Adrenal gland (tissue), 12 donors: ENCODE measurements around the gene EFR3B. TPM values are rescaled to one million over a fixed set of nuclear protein-coding genes. Genes with fewer than 3 reads are reported as not detected.

ENCODE experiments used
- DNase-seq, 7 donors: peaks; one replicate each; pipeline ENCODE4 v3.0.0-alpha.2; 2019 to 2020
- H3K27ac ChIP-seq, 5 donors: fragments of 200-600 bp; sonication (generic) in 4 of 5; 1 replicate in 3 of 5; 2 replicates in 2 of 5; pipeline versions ENCODE4 v1.5.1 to v1.8.0; 2016 to 2020; ENCODE audit warnings: mild to moderate bottlenecking in 1 of 5
- H3K27me3 ChIP-seq: fragments of 200-600 bp; 2 replicates; pipeline ENCODE4 v1.8.0; 2021
- H3K36me3 ChIP-seq, 2 donors: fragments of 200-600 bp; replicated peaks in 1 of 2; 1 replicate in 1 of 2; 2 replicates in 1 of 2; pipeline versions ENCODE4 v1.5.1 to v1.8.0; 2018 to 2022
- H3K4me1 ChIP-seq, 2 donors: fragments of 200-600 bp; replicated peaks in 1 of 2; 1 replicate in 1 of 2; 2 replicates in 1 of 2; pipeline versions ENCODE4 v1.5.1 to v1.8.0; 2018 to 2021
- H3K4me3 ChIP-seq, 4 donors: fragments of 200-600 bp; sonication (generic) in 3 of 4; one replicate each; pipeline ENCODE4 v1.5.1; 2016 to 2018
- H3K9me3 ChIP-seq, 3 donors: fragments of 200-600 bp; sonication (generic) in 1 of 3; replicated peaks in 1 of 3; 1 replicate in 2 of 3; 2 replicates in 1 of 3; pipeline versions ENCODE4 v1.5.1 to v1.8.0; 2016 to 2021
- CTCF ChIP-seq, 6 experiments: fragments of 450-650 bp in 4 of 6; fragments of 200-600 bp in 2 of 6; sonication (generic) in 1 of 6; IDR thresholded peaks; 1 replicate in 5 of 6; 2 replicates in 1 of 6; pipeline versions ENCODE4 v1.5.1 to v1.8.0; 2016 to 2021; ENCODE audit warnings: antibody characterized with exemption in 6 of 6, mild to moderate bottlenecking in 2 of 6, moderate library complexity in 1 of 6
- POLR2A ChIP-seq, 2 donors: fragments of 450-650 bp; IDR thresholded peaks; one replicate each; pipeline ENCODE4 v1.6.1; 2017; ENCODE audit warnings: antibody characterized with exemption in 2 of 2, mild to moderate bottlenecking in 2 of 2, moderate library complexity in 1 of 2
- WGBS, 4 donors: extraction: QIAGEN DNeasy Blood & Tissue Kit in 2 of 4; methylation state at CpG; one replicate each; pipeline versions ENCODE4 v1.1.5 to v1.1.7; 2013 to 2017; 5-methylcytosine and 5-hydroxymethylcytosine counted together
- intact Hi-C, 2 donors: fragments of 100-400 bp; cut with DNase I; formaldehyde crosslinking; loops; one replicate each; pipeline versions ENCODE4 v1.14.1 to v1.15.0; 2022 to 2023
- polyA plus RNA-seq, 3 donors: library from polyadenylated mRNA; stranded (reverse); fragments of 200-250 nt in 2 of 3; fragments of 350-450 nt in 1 of 3; fragmentation: Illumina TruSeq in 1 of 3; extraction: RNeasy Lipid Tissue Mini Kit (QIAGEN cat#74804) in 1 of 3; gene quantifications; one replicate each; pipeline ENCODE4 v1.2.3, GENCODE V29; 2013 to 2014
- total RNA-seq, 9 donors: library from RNA; depleted of rRNA in 4 of 9; stranded (reverse); fragments of >200 nt in 4 of 9; fragments of 120-200 nt in 1 of 9; fragmentation: NEBNext Ultra II Directional in 1 of 9; extraction: Animal tissue kit (Norgen Biotek cat#: 25700) in 1 of 9; gene quantifications; one replicate each; pipeline versions ENCODE4 v1.1.0 to v1.2.4, GENCODE V29; 2013 to 2023
- donor health status: healthy with polysubstance abuse.
- donor health status: Bipolar disorder and iron deficiency.
- donor health status: DM: yes; HTN: yes; CAD: no.
- donor health status: DM: no; HTN: no; CAD: no.
- donor health status: DM: no; HTN: no; CAD: no.
- donor health status: DM: yes; HTN: yes; CAD: no.

The EFR3B gene
- total and polyA plus RNA-seq, 12 donors, result 0.84 to 18.5 (median 2.4) TPM

GRCh38 chr2:25072606-25073005 is 30.7 kb downstream of the EFR3B start:
- no peak overlapping the region for H3K4me3 ChIP-seq
- peaks cover 0 to 8% of the 10 kb centered on the region in 2 donors for H3K4me1 ChIP-seq
- 62 to 71% (median 70%) methylated on average over 1 of the region's 1 CpG for WGBS, 4 donors
- no peak for TF ChIP-seq CTCF (IDR thresholded peaks at IDR 0.05)
- no peak for TF ChIP-seq POLR2A (IDR thresholded peaks at IDR 0.05)
- intact Hi-C loops, result no loop called here
- no peaks in the 10 kb centered on the region for H3K9me3 ChIP-seq
- no peak overlapping the region for H3K27ac ChIP-seq
- H3K36me3 ChIP-seq, result no peaks in the 10 kb centered on the region
- no peaks in the 10 kb centered on the region for H3K27me3 ChIP-seq
- no peak for DNase-seq

- no peaks in the 10 kb centered on the region for H3K36me3 ChIP-seq
- no peak overlapping the region for H3K4me3 ChIP-seq
- intact Hi-C loops, result no loop called here
- no peak for DNase-seq
- H3K27me3 ChIP-seq, result no peaks in the 10 kb centered on the region
- H3K4me1 ChIP-seq, result peaks cover 0 to 12% of the 10 kb centered on the region in 2 donors
- TF ChIP-seq POLR2A (IDR thresholded peaks at IDR 0.05) (no peak), CTCF (IDR thresholded peaks at IDR 0.05) (no peak)
- WGBS, 4 donors, result 90 to 96% (median 93%) methylated on average over 5 of the region's 5 CpGs
- no peaks in the 10 kb centered on the region for H3K9me3 ChIP-seq
- H3K27ac ChIP-seq, result no peak overlapping the region
Measured at GRCh38 chr2:25073025-25073424, 31.1 kb downstream of the EFR3B start.

GRCh38 chr2:25073914-25074313 is 32.0 kb downstream of the EFR3B start:
- no peak for DNase-seq
- intact Hi-C loops, result no loop called here

GRCh38 chr2:25074826-25075225 is 33.0 kb downstream of the EFR3B start:
- H3K9me3 ChIP-seq, result no peaks in the 10 kb centered on the region
- peaks cover 0 to 21% of the 10 kb centered on the region in 2 donors for H3K4me1 ChIP-seq
- H3K36me3 ChIP-seq, result no peaks in the 10 kb centered on the region
- no peak for TF ChIP-seq CTCF (IDR thresholded peaks at IDR 0.05)
- no peak for TF ChIP-seq POLR2A (IDR thresholded peaks at IDR 0.05)
- H3K4me3 ChIP-seq, result no peak overlapping the region
- DNase-seq, result no peak
- no peak overlapping the region for H3K27ac ChIP-seq
- 95 to 98% (median 96%) methylated on average over 3 of the region's 3 CpGs for WGBS, 4 donors
- no peaks in the 10 kb centered on the region for H3K27me3 ChIP-seq
- intact Hi-C loops, result no loop called here

More at GRCh38 chr2:25073914-25074313, 32.0 kb downstream of the EFR3B start:
- H3K36me3 ChIP-seq, result no peaks in the 10 kb centered on the region
- TF ChIP-seq CTCF (IDR thresholded peaks at IDR 0.05) (no peak), POLR2A (IDR thresholded peaks at IDR 0.05) (no peak)
- no peak overlapping the region for H3K4me3 ChIP-seq
- H3K4me1 ChIP-seq, result peaks cover 0 to 21% of the 10 kb centered on the region in 2 donors
- no peaks in the 10 kb centered on the region for H3K9me3 ChIP-seq
- no peaks in the 10 kb centered on the region for H3K27me3 ChIP-seq
- no peak overlapping the region for H3K27ac ChIP-seq
- 90 to 95% (median 94%) methylated on average over 4 of the region's 4 CpGs for WGBS, 4 donors
